Ovary (tissue), 9 donors: ENCODE data around the gene MRPL23. TPM values are rescaled to one million over a fixed set of nuclear protein-coding genes. Genes with fewer than 3 reads are reported as not detected.

Source experiments
- DNase-seq, 5 donors: peaks; one replicate each; pipeline ENCODE4 v3.0.0-alpha.2; 2019 to 2020
- H3K27ac ChIP-seq, 2 donors: fragments of 200-600 bp; one replicate each; pipeline versions ENCODE4 v1.5.1 to v1.8.0; 2019 to 2022
- H3K27me3 ChIP-seq: fragments of 200-600 bp; one replicate; pipeline ENCODE4 v1.8.0; 2022
- H3K36me3 ChIP-seq: fragments of 200-600 bp; sonication (generic); one replicate; pipeline ENCODE4 v1.5.1; 2019
- H3K4me1 ChIP-seq: one replicate; pipeline ENCODE4 v1.8.1; 2013; ENCODE audit warnings: mild to moderate bottlenecking, moderate library complexity; ENCODE audit not compliant: insufficient read depth
- H3K4me3 ChIP-seq: fragments of 200-600 bp; sonication (generic); one replicate; pipeline ENCODE4 v1.5.1; 2017
- H3K9me3 ChIP-seq, 2 donors: fragments of 200-600 bp in 1 of 2; sonication (generic) in 1 of 2; one replicate each; pipeline versions ENCODE4 v1.5.1 to v1.8.1; 2013 to 2019; ENCODE audit warnings: mild to moderate bottlenecking in 1 of 2, moderate library complexity in 1 of 2
- EP300 ChIP-seq: sonication (generic); formaldehyde crosslinking; IDR thresholded peaks from one replicate; pipeline ENCODE4 v1.6.1; 2017; ENCODE audit warnings: antibody characterized with exemption
- POLR2A ChIP-seq: fragments of 450-650 bp; IDR thresholded peaks from one replicate; pipeline ENCODE4 v1.6.1; 2017; ENCODE audit warnings: antibody characterized with exemption, mild to moderate bottlenecking, moderate library complexity
- WGBS, 3 donors: extraction: QIAGEN DNeasy Blood & Tissue Kit in 1 of 3; methylation state at CpG; one replicate each; pipeline versions ENCODE4 v1.1.5 to v1.1.7; 2013 to 2017; 5-methylcytosine and 5-hydroxymethylcytosine counted together
- intact Hi-C, 4 donors: fragments of 100-400 bp; cut with DNase I; formaldehyde crosslinking; loops; one replicate each; pipeline versions ENCODE4 v1.11.0 to v1.15.1; 2022 to 2023
- polyA plus RNA-seq, 2 donors: library from polyadenylated mRNA; stranded (reverse); fragments of 200-250 nt in 1 of 2; fragments of 350-450 nt in 1 of 2; fragmentation: Illumina TruSeq in 1 of 2; extraction: RNeasy Lipid Tissue Mini Kit (QIAGEN cat#74804) in 1 of 2; gene quantifications; one replicate each; pipeline ENCODE4 v1.2.3, GENCODE V29; 2013 to 2014
- total RNA-seq, 7 donors: library from RNA; depleted of rRNA in 2 of 7; stranded (reverse); fragments of >200 nt in 2 of 7; fragmentation: NEBNext Ultra II Directional in 3 of 7; extraction: Animal tissue kit (Norgen Biotek cat#: 25700) in 3 of 7; gene quantifications; one replicate each; pipeline versions ENCODE4 v1.1.0 to v1.2.4, GENCODE V29; 2016 to 2023
- TF ChIP-seq, protein P1 (sequence below), 3 donors: fragments of 450-650 bp in 2 of 3; fragments of 200-600 bp in 1 of 3; IDR thresholded peaks; one replicate each; pipeline versions ENCODE4 v1.5.1 to v1.8.0; 2016 to 2022; ENCODE audit warnings: antibody characterized with exemption in 3 of 3, mild to moderate bottlenecking in 1 of 3
- donor health status: DM: no; HTN: no; CAD: no; lungs with moderate emphysema.
- donor health status: DM: no; HTN: no; CAD: no.
- donor health status: Bipolar disorder and iron deficiency.
- donor health status: DM: yes; HTN: yes; CAD: no.
- donor health status: DM: no; HTN: no; CAD: no.
- donor health status: DM: yes; HTN: yes; CAD: no.

MRPL23 gene
- total and polyA plus RNA-seq, 9 donors: 21.7 to 145 (median 86.7) TPM

GRCh38 chr11:1994121-1994520 is 47.0 kb downstream of the MRPL23 start:
- Histone ChIP-seq H3K4me3 (no peak overlapping the region), H3K27ac (no peak overlapping the region), H3K36me3 (no peaks in the 10 kb centered on the region), H3K4me1 (no peaks in the 10 kb centered on the region), H3K9me3 (no peaks in the 10 kb centered on the region), H3K27me3 (no peaks in the 10 kb centered on the region)
- 83% methylated on average over 3 of the region's 13 CpGs; no CpG with 5 or more reads in 2 of the 3 donors for WGBS, 3 donors
- intact Hi-C loops: no loop called here
- peak in 4 of 5 donors; percentile 10 to 38 (median 20) for DNase-seq
- TF ChIP-seq POLR2A: no peak
- TF ChIP-seq, protein P1, sequence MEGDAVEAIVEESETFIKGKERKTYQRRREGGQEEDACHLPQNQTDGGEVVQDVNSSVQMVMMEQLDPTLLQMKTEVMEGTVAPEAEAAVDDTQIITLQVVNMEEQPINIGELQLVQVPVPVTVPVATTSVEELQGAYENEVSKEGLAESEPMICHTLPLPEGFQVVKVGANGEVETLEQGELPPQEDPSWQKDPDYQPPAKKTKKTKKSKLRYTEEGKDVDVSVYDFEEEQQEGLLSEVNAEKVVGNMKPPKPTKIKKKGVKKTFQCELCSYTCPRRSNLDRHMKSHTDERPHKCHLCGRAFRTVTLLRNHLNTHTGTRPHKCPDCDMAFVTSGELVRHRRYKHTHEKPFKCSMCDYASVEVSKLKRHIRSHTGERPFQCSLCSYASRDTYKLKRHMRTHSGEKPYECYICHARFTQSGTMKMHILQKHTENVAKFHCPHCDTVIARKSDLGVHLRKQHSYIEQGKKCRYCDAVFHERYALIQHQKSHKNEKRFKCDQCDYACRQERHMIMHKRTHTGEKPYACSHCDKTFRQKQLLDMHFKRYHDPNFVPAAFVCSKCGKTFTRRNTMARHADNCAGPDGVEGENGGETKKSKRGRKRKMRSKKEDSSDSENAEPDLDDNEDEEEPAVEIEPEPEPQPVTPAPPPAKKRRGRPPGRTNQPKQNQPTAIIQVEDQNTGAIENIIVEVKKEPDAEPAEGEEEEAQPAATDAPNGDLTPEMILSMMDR (IDR thresholded peaks at IDR 0.05): no peak
- no peak for TF ChIP-seq EP300

DNA sequence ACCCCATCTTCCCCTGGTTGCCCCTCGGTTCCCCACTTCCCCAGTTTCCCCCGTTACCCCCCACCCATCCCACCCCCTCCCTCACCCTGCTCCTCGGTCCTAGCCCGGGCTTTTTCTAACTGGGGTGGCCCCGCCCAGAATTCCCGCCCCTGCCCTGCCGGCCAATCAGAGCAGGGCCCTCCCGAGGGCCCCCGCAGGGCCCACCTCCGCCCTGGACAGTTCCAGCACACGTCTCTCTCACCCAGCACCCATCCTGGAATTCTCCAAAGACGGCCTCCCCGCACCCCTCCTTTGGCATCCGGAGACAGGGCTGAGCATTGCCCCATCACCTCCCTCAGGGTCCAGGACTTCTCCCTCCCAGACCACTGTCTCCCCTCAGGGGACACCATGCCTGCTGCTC is 50.6 kb downstream of the MRPL23 start, which contains the start of gene H19:
Gene H19, minus strand, starts transcription at position 88 of the 400 bp plus-strand sequence.
- intact Hi-C loops: no loop called here
- no CpG with 5 or more reads among the region's 14 CpGs for WGBS, 3 donors
- no peak for DNase-seq
- Histone ChIP-seq H3K27ac (no peak within 1 kb of the TSS), H3K4me1 (no peaks in the 10 kb centered on the region), H3K4me3 (no peak within 1 kb of the TSS), H3K36me3 (no peaks in the 10 kb centered on the region), H3K9me3 (no peaks in the 10 kb centered on the region), H3K27me3 (no peaks in the 10 kb centered on the region)
- TF ChIP-seq POLR2A (no peak), EP300 (no peak)
- TF ChIP-seq, protein P1 (IDR thresholded peaks at IDR 0.05): no peak

DNA sequence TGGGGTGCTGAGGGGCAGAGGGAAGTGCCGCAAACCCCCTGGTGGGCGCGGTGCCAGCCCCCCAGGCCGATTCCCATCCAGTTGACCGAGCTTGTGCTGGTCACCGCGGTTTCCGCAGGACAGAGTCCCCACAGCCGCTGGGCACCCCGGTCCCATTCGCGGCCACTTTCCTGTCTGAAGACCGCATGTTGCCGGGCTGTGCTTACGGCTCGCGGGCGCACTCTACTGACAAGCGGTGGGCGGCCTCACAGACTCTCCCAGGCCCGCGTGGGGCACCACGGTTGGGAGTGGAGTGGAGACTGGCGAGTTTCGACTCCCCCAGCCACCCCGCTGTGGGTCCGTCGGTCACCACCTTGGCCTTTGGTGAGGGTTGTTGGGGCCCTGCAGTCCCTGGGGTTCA is 51.2 kb downstream of the MRPL23 start:
- WGBS, 3 donors: no CpG with 5 or more reads among the region's 28 CpGs
- intact Hi-C loops: no loop called here
- no peak for TF ChIP-seq EP300
- no peak for TF ChIP-seq POLR2A
- TF ChIP-seq, protein P1 (IDR thresholded peaks at IDR 0.05): no peak

GRCh38 chr11:1998861-1999260 is 51.7 kb downstream of the MRPL23 start:
- DNase-seq: no peak
- Histone ChIP-seq H3K4me3 (no peak overlapping the region), H3K36me3 (no peaks in the 10 kb centered on the region), H3K27me3 (no peaks in the 10 kb centered on the region), H3K9me3 (no peaks in the 10 kb centered on the region), H3K27ac (no peak overlapping the region), H3K4me1 (no peaks in the 10 kb centered on the region)
- intact Hi-C loops: no loop called here
- no peak for TF ChIP-seq EP300
- TF ChIP-seq, protein P1 (IDR thresholded peaks at IDR 0.05): no peak
- no peak for TF ChIP-seq POLR2A
- no CpG with 5 or more reads among the region's 15 CpGs for WGBS, 3 donors

More for the DNA sequence above, 51.2 kb downstream of the MRPL23 start:
- no peak for DNase-seq
- H3K36me3 ChIP-seq: no peaks in the 10 kb centered on the region
- H3K4me1 ChIP-seq: no peaks in the 10 kb centered on the region
- no peak overlapping the region for H3K4me3 ChIP-seq
- H3K27ac ChIP-seq: no peak overlapping the region
- H3K27me3 ChIP-seq: no peaks in the 10 kb centered on the region
- no peaks in the 10 kb centered on the region for H3K9me3 ChIP-seq
